A549 (cell line): Measurements from ENCODE around the gene MOBP.

Experiments
- BHLHE40 ChIP-seq: IDR thresholded peaks from 2 replicates; pipeline ENCODE4 v1.6.1; 2012; ENCODE audit warnings: low read depth, low read length, inconsistent platforms
- KDM5A ChIP-seq: fragments of 200-600 bp; sonication (generic); IDR thresholded peaks from 2 replicates; pipeline ENCODE4 v1.6.1; 2016; ENCODE audit warnings: antibody characterized with exemption, mild to moderate bottlenecking
- POLR2A ChIP-seq: IDR thresholded peaks from 2 replicates; pipeline ENCODE4 v1.6.1; 2012; ENCODE audit warnings: mild to moderate bottlenecking, low read length
- SMC3 ChIP-seq: fragments of >200 bp; sonication (Bioruptor Twin); formaldehyde crosslinking; IDR thresholded peaks from 3 replicates; pipeline ENCODE4 v1.6.1; 2018; ENCODE audit warnings: inconsistent platforms
- TP53 ChIP-seq: fragments of 250-450 bp; sonication (Bioruptor Pico); IDR thresholded peaks from 2 replicates; pipeline ENCODE4 v1.5.0; 2021; ENCODE audit warnings: mild to moderate bottlenecking, moderate library complexity
- ZC3H11A ChIP-seq: fragments of 450-650 bp; IDR thresholded peaks from 2 replicates; pipeline ENCODE4 v1.6.1; 2014; ENCODE audit warnings: antibody characterized with exemption, mild to moderate bottlenecking
- TF ChIP-seq, protein P1 (sequence below): fragments of 150-350 bp; IDR thresholded peaks from 2 replicates; pipeline ENCODE4 v1.6.1; 2014; ENCODE audit warnings: low read depth, mild to moderate bottlenecking, low read length
- TF ChIP-seq, protein P2 (sequence below): fragments of >200 bp; sonication (Bioruptor Twin); formaldehyde crosslinking; IDR thresholded peaks from 3 replicates; pipeline ENCODE4 v1.5.1; 2016
- TF ChIP-seq, protein P3 (sequence below): IDR thresholded peaks from 2 replicates; pipeline ENCODE4 v1.6.1; 2012
- TF ChIP-seq, protein P4 (sequence below): IDR thresholded peaks from 2 replicates; pipeline ENCODE4 v1.6.1; 2012
- TF ChIP-seq, protein P5 (sequence below): fragments of 450-650 bp; IDR thresholded peaks from 2 replicates; pipeline ENCODE4 v1.6.1; 2014; ENCODE audit warnings: antibody characterized with exemption

DNA sequence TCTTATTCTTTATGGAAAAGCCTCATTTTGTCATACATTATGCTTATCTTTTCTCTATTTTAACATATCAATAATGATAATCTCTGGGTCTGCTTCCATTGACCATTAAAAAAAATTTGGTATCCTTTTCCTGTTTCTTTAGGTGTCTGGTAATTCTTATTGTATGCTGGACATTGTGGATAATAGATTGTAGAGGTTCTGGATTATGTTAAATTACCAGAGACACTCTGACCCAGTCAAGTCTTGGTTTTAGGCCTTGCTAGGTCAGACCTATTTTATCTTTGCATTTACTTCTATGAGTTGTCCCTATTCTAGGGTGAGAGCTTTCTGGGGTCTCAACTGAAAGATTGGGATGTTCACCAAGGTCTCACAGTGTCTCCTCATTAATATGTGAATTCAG lies 9.3 kb downstream of the MOBP start:
- TF ChIP-seq, protein P1, sequence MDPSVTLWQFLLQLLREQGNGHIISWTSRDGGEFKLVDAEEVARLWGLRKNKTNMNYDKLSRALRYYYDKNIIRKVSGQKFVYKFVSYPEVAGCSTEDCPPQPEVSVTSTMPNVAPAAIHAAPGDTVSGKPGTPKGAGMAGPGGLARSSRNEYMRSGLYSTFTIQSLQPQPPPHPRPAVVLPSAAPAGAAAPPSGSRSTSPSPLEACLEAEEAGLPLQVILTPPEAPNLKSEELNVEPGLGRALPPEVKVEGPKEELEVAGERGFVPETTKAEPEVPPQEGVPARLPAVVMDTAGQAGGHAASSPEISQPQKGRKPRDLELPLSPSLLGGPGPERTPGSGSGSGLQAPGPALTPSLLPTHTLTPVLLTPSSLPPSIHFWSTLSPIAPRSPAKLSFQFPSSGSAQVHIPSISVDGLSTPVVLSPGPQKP, result no peak
- TF ChIP-seq POLR2A (no peak), KDM5A (no peak), SMC3 (no peak), ZC3H11A (no peak), TP53 (CRISPR knock-in tag) (no peak), BHLHE40 (no peak)
- TF ChIP-seq, protein P2, sequence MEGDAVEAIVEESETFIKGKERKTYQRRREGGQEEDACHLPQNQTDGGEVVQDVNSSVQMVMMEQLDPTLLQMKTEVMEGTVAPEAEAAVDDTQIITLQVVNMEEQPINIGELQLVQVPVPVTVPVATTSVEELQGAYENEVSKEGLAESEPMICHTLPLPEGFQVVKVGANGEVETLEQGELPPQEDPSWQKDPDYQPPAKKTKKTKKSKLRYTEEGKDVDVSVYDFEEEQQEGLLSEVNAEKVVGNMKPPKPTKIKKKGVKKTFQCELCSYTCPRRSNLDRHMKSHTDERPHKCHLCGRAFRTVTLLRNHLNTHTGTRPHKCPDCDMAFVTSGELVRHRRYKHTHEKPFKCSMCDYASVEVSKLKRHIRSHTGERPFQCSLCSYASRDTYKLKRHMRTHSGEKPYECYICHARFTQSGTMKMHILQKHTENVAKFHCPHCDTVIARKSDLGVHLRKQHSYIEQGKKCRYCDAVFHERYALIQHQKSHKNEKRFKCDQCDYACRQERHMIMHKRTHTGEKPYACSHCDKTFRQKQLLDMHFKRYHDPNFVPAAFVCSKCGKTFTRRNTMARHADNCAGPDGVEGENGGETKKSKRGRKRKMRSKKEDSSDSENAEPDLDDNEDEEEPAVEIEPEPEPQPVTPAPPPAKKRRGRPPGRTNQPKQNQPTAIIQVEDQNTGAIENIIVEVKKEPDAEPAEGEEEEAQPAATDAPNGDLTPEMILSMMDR, result no peak
- TF ChIP-seq, protein P3, sequence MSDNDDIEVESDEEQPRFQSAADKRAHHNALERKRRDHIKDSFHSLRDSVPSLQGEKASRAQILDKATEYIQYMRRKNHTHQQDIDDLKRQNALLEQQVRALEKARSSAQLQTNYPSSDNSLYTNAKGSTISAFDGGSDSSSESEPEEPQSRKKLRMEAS, result no peak
- TF ChIP-seq, protein P4, sequence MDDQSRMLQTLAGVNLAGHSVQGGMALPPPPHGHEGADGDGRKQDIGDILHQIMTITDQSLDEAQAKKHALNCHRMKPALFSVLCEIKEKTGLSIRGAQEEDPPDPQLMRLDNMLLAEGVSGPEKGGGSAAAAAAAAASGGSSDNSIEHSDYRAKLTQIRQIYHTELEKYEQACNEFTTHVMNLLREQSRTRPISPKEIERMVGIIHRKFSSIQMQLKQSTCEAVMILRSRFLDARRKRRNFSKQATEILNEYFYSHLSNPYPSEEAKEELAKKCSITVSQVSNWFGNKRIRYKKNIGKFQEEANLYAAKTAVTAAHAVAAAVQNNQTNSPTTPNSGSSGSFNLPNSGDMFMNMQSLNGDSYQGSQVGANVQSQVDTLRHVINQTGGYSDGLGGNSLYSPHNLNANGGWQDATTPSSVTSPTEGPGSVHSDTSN, result no peak
- TF ChIP-seq, protein P5, sequence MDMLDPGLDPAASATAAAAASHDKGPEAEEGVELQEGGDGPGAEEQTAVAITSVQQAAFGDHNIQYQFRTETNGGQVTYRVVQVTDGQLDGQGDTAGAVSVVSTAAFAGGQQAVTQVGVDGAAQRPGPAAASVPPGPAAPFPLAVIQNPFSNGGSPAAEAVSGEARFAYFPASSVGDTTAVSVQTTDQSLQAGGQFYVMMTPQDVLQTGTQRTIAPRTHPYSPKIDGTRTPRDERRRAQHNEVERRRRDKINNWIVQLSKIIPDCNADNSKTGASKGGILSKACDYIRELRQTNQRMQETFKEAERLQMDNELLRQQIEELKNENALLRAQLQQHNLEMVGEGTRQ, result no peak
